Tracheal epithelial cell (primary cell): Measurements from ENCODE around the gene FAM170A. TPM values are rescaled to one million over a fixed set of nuclear protein-coding genes. Genes with fewer than 3 reads are reported as not detected.

Experiments used
- total RNA-seq: library from RNA; depleted of rRNA; stranded (reverse); fragments of >200 nt; gene quantifications from 2 replicates; pipeline ENCODE4 v1.2.1, GENCODE V29; 2014

FAM170A gene
- not detected in 2 replicates for total RNA-seq

GRCh38 chr5:119629339-119629738 lies at the start of gene FAM170A:
FAM170A (plus strand) TSS chr5:119629558; CDS start chr5:119629769, 211 bp downstream.

Other genes starting within 250 kb of the FAM170A start
- 142 and 187 TPM in 2 replicates for gene HSD17B4, start 177.1 kb upstream of the FAM170A start, total RNA-seq